GM12878 (cell line): ENCODE measurements around the gene GLS. TPM values are rescaled to one million over a fixed set of nuclear protein-coding genes. Genes with fewer than 3 reads are reported as not detected.
A peak's percentile ranks its signal among the peaks of the same experiment; 100 is the strongest.

Source experiments
- ATAC-seq: fragments of 200-7000 bp; cut with Tn5 transposase; 3 replicates; pipeline ENCODE4 v1.9.1; 2020; ENCODE audit warnings: mild to moderate bottlenecking, moderate library complexity
- BruUV-seq: library from RNA; stranded (reverse); fragments of 400-500 nt; replicated peaks from 2 replicates; lab custom pipeline; 2021; lab: Mats Ljungman, UMichigan
- CTCF ChIA-PET: fragments of 300-600 bp; sonication (Branson Sonifier 250); formaldehyde crosslinking; extraction: SDS; loops from one replicate; lab custom pipeline; 2021; ENCODE audit warnings: inconsistent platforms; lab: Yijun Ruan, JAX
- POLR2A ChIA-PET: fragments of 350-600 bp; formaldehyde crosslinking; extraction: SDS; loops from one replicate; lab custom pipeline; 2021; ENCODE audit warnings: inconsistent platforms; lab: Charles Lee
- RAD21 ChIA-PET: fragments of 300-600 bp; sonication (Branson Sonifier 250); formaldehyde crosslinking; loops from one replicate; lab custom pipeline; 2023; ENCODE audit warnings: antibody characterized with exemption; ENCODE audit not compliant: unreplicated experiment; lab: Charles Lee
- SMC1A ChIA-PET: fragments of 300-600 bp; sonication (Branson Sonifier 250); formaldehyde crosslinking; loops from one replicate; lab custom pipeline; 2023; ENCODE audit not compliant: unreplicated experiment, uncharacterized antibody; lab: Charles Lee
- DNase-seq: peaks from one replicate; pipeline ENCODE4 v3.0.0-alpha.2; 2011; ENCODE audit warnings: low read depth, low spot score
- FAIRE-seq: peaks from 3 replicates; lab custom pipeline; 2011; peaks lifted over from hg19 to GRCh38; lab: Jason Lieb, UNC
- H2AFZ ChIP-seq: 2 replicates; pipeline ENCODE4 v1.6.0; 2011; ENCODE audit warnings: low read depth, low read length, control low read depth; ENCODE audit not compliant: control insufficient read depth
- H3K27ac ChIP-seq: 2 replicates; pipeline ENCODE4 v1.5.1; 2011; ENCODE audit warnings: control low read depth; ENCODE audit not compliant: control insufficient read depth, insufficient read depth
- H3K27me3 ChIP-seq, 2 experiments: replicated peaks in 1 of 2; 2 replicates each; pipeline versions ENCODE4 v1.6.0 to v1.6.1; 2011; ENCODE audit warnings: low read length in 1 of 2; ENCODE audit not compliant: control insufficient read depth in 2 of 2, insufficient read depth in 2 of 2
- H3K36me3 ChIP-seq, 2 experiments: 2 replicates each; pipeline ENCODE4 v1.5.1; 2011; ENCODE audit warnings: low read length in 1 of 2; ENCODE audit not compliant: control insufficient read depth in 2 of 2, insufficient read depth in 2 of 2
- H3K4me1 ChIP-seq: 2 replicates; pipeline ENCODE4 v1.6.1; 2011; ENCODE audit warnings: mild to moderate bottlenecking, low read length, moderate library complexity, mixed read lengths; ENCODE audit not compliant: control insufficient read depth, insufficient read depth
- H3K4me2 ChIP-seq: 2 replicates; pipeline ENCODE4 v1.6.0; 2011; ENCODE audit warnings: control low read depth; ENCODE audit not compliant: control insufficient read depth, insufficient read depth
- H3K4me3 ChIP-seq: fragments of 200-600 bp; sonication (generic); 2 replicates; pipeline ENCODE4 v1.5.1; 2016
- H3K79me2 ChIP-seq: 2 replicates; pipeline ENCODE4 v1.6.0; 2011; ENCODE audit warnings: low read length; ENCODE audit not compliant: control insufficient read depth, insufficient read depth
- H3K9ac ChIP-seq: 2 replicates; pipeline ENCODE4 v1.8.0; 2011; ENCODE audit warnings: low read length, control low read depth, mixed read lengths; ENCODE audit not compliant: control insufficient read depth, insufficient read depth
- H3K9me3 ChIP-seq: replicated peaks from 3 replicates; pipeline ENCODE4 v1.5.1; 2011; ENCODE audit warnings: mild to moderate bottlenecking, low read length; ENCODE audit not compliant: control insufficient read depth, insufficient read depth
- H4K20me1 ChIP-seq: 2 replicates; pipeline ENCODE4 v1.6.0; 2011; ENCODE audit not compliant: control insufficient read depth, insufficient read depth
- BCL11A ChIP-seq: IDR thresholded peaks from 2 replicates; pipeline ENCODE4 v1.6.1; 2011; ENCODE audit warnings: low read depth, low read length
- MXI1 ChIP-seq: fragments of 150-350 bp; IDR thresholded peaks from 2 replicates; pipeline ENCODE4 v1.6.1; 2011; ENCODE audit warnings: low read depth, mild to moderate bottlenecking, inconsistent platforms, low read length, improper control_type of control experiment
- POLR2A ChIP-seq: IDR thresholded peaks from 2 replicates; pipeline ENCODE4 v1.6.1; 2011; ENCODE audit warnings: low read depth, mild to moderate bottlenecking, low read length
- POLR2AphosphoS5 ChIP-seq: IDR thresholded peaks from 2 replicates; pipeline ENCODE4 v1.6.1; 2011; ENCODE audit warnings: mild to moderate bottlenecking, low read length, inconsistent platforms
- WGBS: methylation state at CpG from one replicate; pipeline ENCODE4 v1.1.6; 2016; ENCODE audit warnings: low lambda C conversion rate; ENCODE audit not compliant: insufficient replicate concordance, insufficient coverage; ENCODE audit errors: missing lambda C conversion rate; 5-methylcytosine and 5-hydroxymethylcytosine counted together
- in situ Hi-C: fragments of 300-500 bp; cut with MboI; formaldehyde crosslinking; loops from 9 replicates; pipeline ENCODE4 v1.14.3; 2018; ENCODE audit warnings: mixed read lengths
- intact Hi-C: fragments of 100-400 bp; cut with micrococcal nuclease; formaldehyde crosslinking; loops from one replicate; pipeline ENCODE4 v1.14.2; 2022; ENCODE audit not compliant: unreplicated experiment
- polyA plus RNA-seq, 11 experiments: library from polyadenylated mRNA; depleted of rRNA in 4 of 11; unstranded in 6 of 11; stranded (reverse) in 5 of 11; fragments of >200 nt; fragmentation: Nextera tagmentation in 4 of 11; fragmentation: Illumina TruSeq in 1 of 11; extraction: Ambion mirVana in 4 of 11; extraction: Trizol in 1 of 11; gene quantifications; 1 replicate in 1 of 11; 2 replicates in 10 of 11; pipeline versions ENCODE4 v1.2.1 to v1.2.3, GENCODE V29; 2011 to 2016; ENCODE audit warnings: inconsistent platforms in 2 of 11, missing spikeins in 2 of 11, low read depth in 1 of 11
- total RNA-seq, 4 experiments: library from RNA; depleted of rRNA in 3 of 4; stranded (reverse); fragments of >200 nt in 3 of 4; fragmentation: Illumina TruSeq in 1 of 4; extraction: Trizol in 1 of 4; gene quantifications; 2 replicates each; pipeline versions ENCODE4 v1.2.1 to v1.2.3, GENCODE V29; 2013 to 2021

The GLS gene
- total and polyA plus RNA-seq, 10 of the 15 experiments (the other 5 are each of a cell fraction or from before 2014, with no cell fraction given) = 15.7 to 145 (median 70.8) TPM

GRCh38 chr2:190978389-190979053, 97.9 kb downstream of the GLS start:
- H4K20me1 ChIP-seq = peaks cover 16% of the 10 kb centered on the region
- FAIRE-seq = no peak
- H3K79me2 ChIP-seq = no peaks in the 10 kb centered on the region
- ChIA-PET POLR2A (interaction anchor here (1.8 kb wide), 1 partner anchor 9 kb away, joined by 4 read pairs; no protein-coding TSS in a partner anchor), CTCF (interaction anchor here (0.6 to 1.0 kb wide), 3 partner anchors 51 to 220 kb away, joined by 3 to 5 read pairs (median 3); no protein-coding TSS in a partner anchor), SMC1A (interaction anchor here (0.6 kb wide), 1 partner anchor 59 kb away, joined by 3 read pairs; no protein-coding TSS in a partner anchor)
- intact Hi-C loops = no loop called here
- H3K27ac ChIP-seq = no peak overlapping the region
- TF ChIP-seq POLR2AphosphoS5 = peak; percentile 78
- peak; percentile 73 for TF ChIP-seq POLR2A
- no peak for TF ChIP-seq MXI1
- TF ChIP-seq, all 136 proteins: peak for 2
- no peaks in the 10 kb centered on the region for H3K9me3 ChIP-seq
- no peak; the same call in 2 of the 3 replicates for ATAC-seq
- H3K27me3 ChIP-seq = no peaks in the 10 kb centered on the region
- no peak overlapping the region for H2AFZ ChIP-seq
- in situ Hi-C loops = no loop called here
- RAD21 ChIA-PET = no interaction called here
- peaks cover 52 to 92% of the 10 kb centered on the region in 2 experiments for H3K36me3 ChIP-seq
- no peak for DNase-seq
- no peak overlapping the region for H3K4me2 ChIP-seq
- no peak overlapping the region for H3K4me3 ChIP-seq
- no peaks in the 10 kb centered on the region for H3K4me1 ChIP-seq
- BruUV-seq = no TSS peak
- 95% methylated on average over 17 of the region's 17 CpGs for WGBS
- no peak overlapping the region for H3K9ac ChIP-seq

GRCh38 chr2:190979906-190980629, 99.4 kb downstream of the GLS start:
- Histone ChIP-seq H3K79me2 (no peaks in the 10 kb centered on the region), H3K4me3 (no peak overlapping the region), H3K36me3 (peaks cover 52 to 90% of the 10 kb centered on the region in 2 experiments), H3K9me3 (no peaks in the 10 kb centered on the region), H3K9ac (no peak overlapping the region), H3K27me3 (no peaks in the 10 kb centered on the region), H3K27ac (no peak overlapping the region), H4K20me1 (peaks cover 11% of the 10 kb centered on the region), H2AFZ (no peak overlapping the region), H3K4me2 (no peak overlapping the region), H3K4me1 (no peaks in the 10 kb centered on the region)
- BruUV-seq = no TSS peak
- TF ChIP-seq POLR2AphosphoS5 = peak; percentile 23
- TF ChIP-seq BCL11A = no peak
- peak; percentile 58 for TF ChIP-seq POLR2A
- in situ Hi-C loops (no loop called here), intact Hi-C loops (no loop called here)
- ATAC-seq (no peak), FAIRE-seq (no peak), DNase-seq (no peak)
- 86% methylated on average over 14 of the region's 14 CpGs for WGBS
- ChIA-PET CTCF (no interaction called here), POLR2A (interaction anchor here (0.5 to 1.8 kb wide), 3 partner anchors 8 to 281 kb away, joined by 3 to 4 read pairs (median 4); no protein-coding TSS in a partner anchor), SMC1A (no interaction called here), RAD21 (no interaction called here)
